ENCODE measurements around the gene RAB3C. TPM values are rescaled to one million over a fixed set of nuclear protein-coding genes. Genes with fewer than 3 reads are reported as not detected.

Gene RAB3C
- total RNA-seq, 1 experiment from 2014 or later = not detected

DNA sequence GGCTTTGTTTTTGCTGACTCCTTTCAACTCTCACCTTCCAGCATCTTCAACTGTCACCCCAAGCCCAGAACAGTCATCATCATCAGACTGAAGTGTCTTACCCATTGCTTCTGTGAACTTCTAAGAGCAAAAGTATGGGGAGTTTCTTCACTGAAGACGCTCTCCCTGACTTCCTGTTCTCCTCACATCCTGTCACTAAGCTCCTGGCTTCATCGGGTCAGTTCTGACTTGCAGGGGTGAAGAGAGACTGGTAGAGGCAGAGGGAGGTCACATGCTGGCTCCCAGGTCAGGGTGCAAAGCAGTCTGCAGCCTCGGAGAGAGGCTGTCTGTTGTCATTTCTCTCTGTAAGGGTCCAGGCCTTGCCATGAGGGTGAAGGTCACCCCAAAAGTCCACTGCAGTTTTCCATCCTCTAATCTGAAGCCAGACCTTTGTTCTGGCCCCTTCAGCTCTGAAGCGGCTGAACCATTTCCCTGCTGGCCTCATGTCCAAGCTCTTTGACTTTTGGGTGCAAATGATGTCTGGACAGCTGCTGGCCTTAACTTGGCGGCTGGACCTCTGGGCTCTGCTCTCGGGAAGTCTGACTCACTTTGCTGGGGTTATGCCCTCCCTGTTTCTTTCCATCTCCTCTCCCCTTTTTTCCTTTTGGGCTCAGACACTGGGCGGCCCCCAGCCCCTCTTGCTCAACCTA, 305.0 kb downstream of the RAB3C start:
- Mint-ChIP-seq H3K27me3 (ENCODE audit: insufficient read depth, unreplicated experiment) (no peaks in the 10 kb centered on the region), H3K4me1 (ENCODE audit: insufficient read depth, unreplicated experiment) (peaks cover 47% of the 10 kb centered on the region), H3K36me3 (ENCODE audit: insufficient read depth, unreplicated experiment) (no peaks in the 10 kb centered on the region), H3K4me3 (ENCODE audit: unreplicated experiment) (no peak overlapping the region), H3K9me3 (ENCODE audit: unreplicated experiment) (peaks cover 5% of the 10 kb centered on the region), H3K27ac (ENCODE audit: low read depth, unreplicated experiment) (no peak overlapping the region)
- BruUV-seq (replicated peaks) = no TSS peak
- ChIA-PET POLR2A (no interaction called here), CTCF (interaction anchor here (0.6 to 5.3 kb wide), 24 partner anchors 8 to 1516 kb away, joined by 3 to 49 read pairs (median 6); no protein-coding TSS in a partner anchor)
- TF ChIP-seq CTCF (IDR thresholded peaks at IDR 0.05; ENCODE audit: unreplicated experiment) = no peak
- intact Hi-C loops (cut with micrococcal nuclease) = loop anchor here (10.0 kb wide), 1 partner anchor 477 kb away; no protein-coding TSS in a partner anchor
- no peak for DNase-seq (ENCODE audit: unreplicated experiment)

DNA sequence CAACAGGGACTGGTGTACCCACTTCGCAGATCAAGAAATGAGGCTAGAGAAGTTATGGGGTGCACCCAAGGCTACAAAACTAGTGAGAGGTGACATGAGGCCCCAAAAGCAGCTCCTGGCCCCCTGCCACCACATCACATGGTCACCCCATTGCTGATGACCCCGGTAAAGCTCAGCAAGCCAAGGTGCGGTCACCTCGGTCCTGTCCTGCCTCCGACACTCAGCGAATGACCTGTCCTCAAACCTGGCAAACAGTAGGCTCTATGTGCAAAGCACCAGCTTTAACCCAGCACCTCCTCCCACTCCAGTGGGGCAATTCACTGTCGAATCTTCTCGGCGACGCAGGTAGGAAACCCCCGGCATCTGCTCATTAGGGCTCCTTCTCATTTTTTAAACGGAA, 307.4 kb downstream of the RAB3C start:
- POLR2A ChIA-PET = interaction anchor here (1.2 kb wide), 2 partner anchors 111 to 146 kb away, joined by 3 read pairs; no protein-coding TSS in a partner anchor
- Mint-ChIP-seq H3K9me3 (ENCODE audit: unreplicated experiment) (no peaks in the 10 kb centered on the region), H3K27me3 (ENCODE audit: insufficient read depth, unreplicated experiment) (no peaks in the 10 kb centered on the region), H3K36me3 (ENCODE audit: insufficient read depth, unreplicated experiment) (no peaks in the 10 kb centered on the region), H3K4me3 (ENCODE audit: unreplicated experiment) (no peak overlapping the region), H3K4me1 (ENCODE audit: insufficient read depth, unreplicated experiment) (peaks cover 54% of the 10 kb centered on the region), H3K27ac (ENCODE audit: low read depth, unreplicated experiment) (peak overlapping the region; percentile 92)
- CTCF ChIA-PET = interaction anchor here (0.5 to 8.4 kb wide), 16 partner anchors 9 to 300 kb away, joined by 3 to 149 read pairs (median 4); no protein-coding TSS in a partner anchor
- intact Hi-C loops (cut with micrococcal nuclease) = no loop called here
- BruUV-seq (replicated peaks) = no TSS peak
- no peak for TF ChIP-seq CTCF (IDR thresholded peaks at IDR 0.05; ENCODE audit: unreplicated experiment)
- no peak for DNase-seq (ENCODE audit: unreplicated experiment)

DNA sequence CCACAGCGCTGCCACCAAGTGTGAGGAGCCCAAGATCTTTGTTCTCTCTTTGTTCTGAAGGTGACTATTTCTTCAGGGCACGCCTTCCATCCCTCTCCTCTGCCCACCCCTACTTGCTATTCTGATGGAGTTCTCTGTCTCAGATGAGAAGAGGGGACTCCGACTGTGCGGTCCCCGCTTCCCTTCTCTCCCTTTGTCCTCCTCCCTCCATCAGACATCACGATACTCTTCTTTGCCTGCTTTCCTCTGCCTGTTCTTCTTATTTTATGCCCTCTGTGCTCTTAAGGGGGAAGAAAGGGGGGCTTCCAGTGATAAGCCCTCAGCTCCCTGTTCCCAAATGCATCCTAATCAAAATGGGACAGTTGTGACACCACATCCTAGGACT, 307.8 kb downstream of the RAB3C start:
- peaks cover 54% of the 10 kb centered on the region for H3K4me1 Mint-ChIP-seq (ENCODE audit: insufficient read depth, unreplicated experiment)
- H3K27me3 Mint-ChIP-seq (ENCODE audit: insufficient read depth, unreplicated experiment) = no peaks in the 10 kb centered on the region
- H3K27ac Mint-ChIP-seq (ENCODE audit: low read depth, unreplicated experiment) = peak overlapping the region; percentile 92
- ChIA-PET CTCF (interaction anchor here (0.8 to 8.4 kb wide), 21 partner anchors 11 to 910 kb away, joined by 3 to 149 read pairs (median 5); no protein-coding TSS in a partner anchor), POLR2A (interaction anchor here (0.6 to 1.2 kb wide), 4 partner anchors 111 to 277 kb away, joined by 3 to 4 read pairs (median 3); no protein-coding TSS in a partner anchor)
- no peaks in the 10 kb centered on the region for H3K36me3 Mint-ChIP-seq (ENCODE audit: insufficient read depth, unreplicated experiment)
- H3K4me3 Mint-ChIP-seq (ENCODE audit: unreplicated experiment) = peak overlapping the region; percentile 68
- no peaks in the 10 kb centered on the region for H3K9me3 Mint-ChIP-seq (ENCODE audit: unreplicated experiment)
- TF ChIP-seq CTCF (IDR thresholded peaks at IDR 0.05; ENCODE audit: unreplicated experiment) = no peak
- intact Hi-C loops (cut with micrococcal nuclease) = loop anchor here (1.0 kb wide), 4 partner anchors 117 to 490 kb away; no protein-coding TSS in a partner anchor
- TSS peak; percentile 71 for BruUV-seq (replicated peaks)
- DNase-seq (ENCODE audit: unreplicated experiment) = no peak
